HCT116 (cell line): ENCODE measurements around the gene BPIFB3.

Source experiments
- ATF3 ChIP-seq: IDR thresholded peaks from 2 replicates; pipeline ENCODE4 v1.6.1; 2012
- CEBPB ChIP-seq: IDR thresholded peaks from 2 replicates; pipeline ENCODE4 v1.6.1; 2012; ENCODE audit warnings: low read depth
- CTCF ChIP-seq, 3 experiments: fragments of 200-600 bp in 1 of 3; sonication (generic) in 1 of 3; IDR thresholded peaks in 2 of 3; conservative IDR thresholded peaks in 1 of 3; 2 replicates each; pipeline ENCODE4 v1.5.1; 2012 to 2017; ENCODE audit warnings: low read depth in 2 of 3, low read length in 2 of 3, antibody characterized with exemption in 1 of 3, borderline replicate concordance in 1 of 3, control low read depth in 1 of 3, mild to moderate bottlenecking in 1 of 3, mixed read lengths in 1 of 3, mixed run types in 1 of 3, moderate library complexity in 1 of 3; ENCODE audit not compliant: insufficient read depth in 1 of 3
- EZH2 ChIP-seq: fragments of 200-600 bp; sonication (generic); IDR thresholded peaks from 2 replicates; pipeline ENCODE4 v1.6.1; 2017; ENCODE audit warnings: antibody characterized with exemption, mixed run types
- FOSL1 ChIP-seq: IDR thresholded peaks from 2 replicates; pipeline ENCODE4 v1.6.1; 2012; ENCODE audit warnings: low read depth
- POLR2A ChIP-seq: IDR thresholded peaks from 2 replicates; pipeline ENCODE4 v1.7.0; 2011; ENCODE audit warnings: borderline replicate concordance; ENCODE audit not compliant: insufficient read depth, insufficient read length; ENCODE audit errors: extremely low read depth
- POLR2AphosphoS5 ChIP-seq: IDR thresholded peaks from 2 replicates; pipeline ENCODE4 v1.6.1; 2011; ENCODE audit warnings: mild to moderate bottlenecking, low read depth, low read length, moderate library complexity
- REST ChIP-seq: IDR thresholded peaks from 2 replicates; pipeline ENCODE4 v1.6.1; 2012; ENCODE audit warnings: low read depth
- SP1 ChIP-seq: IDR thresholded peaks from 2 replicates; pipeline ENCODE4 v1.6.1; 2012; ENCODE audit warnings: low read depth
- YY1 ChIP-seq: IDR thresholded peaks from 2 replicates; pipeline ENCODE4 v1.6.1; 2011; ENCODE audit warnings: low read length, low read depth, moderate library complexity, mild to moderate bottlenecking; ENCODE audit not compliant: insufficient replicate concordance; ENCODE audit errors: extremely low read depth

- TF ChIP-seq CTCF (IDR thresholded peaks at IDR 0.05 in 2 of 3, conservative IDR thresholded peaks at IDR 0.05 in 1 of 3; ENCODE audit: borderline replicate concordance in 1 of 3, insufficient read depth in 1 of 3, low read depth in 2 of 3, low read length in 2 of 3) (no peak), REST (no peak), ATF3 (no peak), EZH2 (no peak), POLR2A (no peak), FOSL1 (no peak), SP1 (no peak), CEBPB (no peak), POLR2AphosphoS5 (no peak), YY1 (no peak)
These were observed 25.6 kb upstream of the BPIFB3 start for GRCh38 chr20:33027769-33028751.
